ENCODE results near the gene SSU72.

DNA sequence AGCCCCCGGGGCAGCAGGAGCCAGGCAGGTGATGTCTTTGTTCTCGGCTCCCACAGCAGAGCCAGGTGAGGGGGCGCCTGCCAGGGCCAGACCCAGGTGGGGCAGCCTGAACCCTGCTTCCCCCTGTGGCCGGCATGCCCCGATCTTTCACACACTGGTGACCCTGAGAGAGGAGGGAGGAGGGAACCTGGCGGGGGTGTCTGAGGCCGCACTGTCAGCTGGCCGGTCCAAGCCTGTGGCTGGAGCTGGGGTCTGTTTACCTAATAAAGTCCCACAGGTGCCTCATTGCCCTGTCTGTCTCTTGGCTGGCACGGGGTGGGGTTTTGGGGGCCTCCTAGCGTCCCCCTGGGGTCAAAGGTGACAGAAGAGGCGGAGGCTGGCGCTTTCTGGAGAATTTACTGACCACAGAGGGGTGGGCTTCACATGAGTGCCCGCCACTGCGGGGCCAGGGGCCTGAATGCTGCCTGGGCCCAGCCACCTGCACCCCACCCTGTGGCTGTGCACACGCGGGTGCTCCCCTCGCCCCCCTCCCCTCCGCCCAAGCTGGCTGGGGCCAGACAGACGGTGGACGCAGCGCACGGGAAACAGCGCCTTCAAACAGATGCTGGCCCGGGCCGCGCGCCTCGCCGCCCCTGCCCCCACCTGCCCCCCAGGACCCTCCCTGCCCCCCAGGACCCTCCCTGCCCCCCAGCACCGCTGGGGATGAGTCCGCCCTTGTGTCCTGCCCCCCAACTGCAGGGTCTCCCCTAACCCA, 40.1 kb downstream of the SSU72 start:
- no peak for TF ChIP-seq CTCF (IDR thresholded peaks at IDR 0.05)
- TF ChIP-seq EP300 (IDR thresholded peaks at IDR 0.05) = no peak

Measured in stomach (tissue), 4 donors.